HG03571 (cell line): Measurements from ENCODE around the gene PRM2.

Experiments used
- ATAC-seq: cut with Tn5 transposase; IDR thresholded peaks from one replicate; pipeline ENCODE4 v1.9.1; 2021; ENCODE audit not compliant: unreplicated experiment

The PRM2 gene

DNA sequence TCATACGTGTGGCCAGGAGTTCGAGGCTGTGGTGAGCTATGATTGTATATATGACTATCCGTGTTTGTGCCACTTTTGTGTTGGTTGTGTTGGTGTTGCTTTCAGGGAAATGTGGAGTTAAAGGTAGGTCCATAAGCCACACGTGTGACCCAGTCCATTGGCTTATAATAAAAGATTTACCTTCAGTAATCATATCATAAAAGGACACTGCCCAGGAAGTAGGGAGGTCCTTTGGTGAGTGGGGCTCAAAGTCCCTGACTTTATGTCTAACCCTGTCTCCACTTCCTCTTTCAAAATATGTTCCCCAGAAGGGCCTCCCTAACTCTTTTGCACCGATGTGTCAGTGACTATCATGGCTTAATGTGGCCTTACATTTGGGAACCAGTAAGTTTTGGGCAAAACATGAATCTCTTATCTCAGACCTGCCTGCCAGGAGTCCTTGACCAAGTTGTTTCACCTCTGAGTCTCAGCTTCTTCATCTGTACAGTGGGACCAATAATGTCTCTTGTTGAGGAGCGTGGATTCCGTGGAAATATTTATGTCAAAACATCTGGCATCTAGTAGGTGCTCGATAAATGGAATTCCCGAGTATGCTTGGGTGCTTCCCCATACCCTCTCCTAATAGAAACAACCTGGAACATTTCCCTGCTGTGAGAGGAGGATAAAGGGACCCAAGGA, 12.0 kb downstream of the PRM2 start:
- no peak for ATAC-seq

DNA sequence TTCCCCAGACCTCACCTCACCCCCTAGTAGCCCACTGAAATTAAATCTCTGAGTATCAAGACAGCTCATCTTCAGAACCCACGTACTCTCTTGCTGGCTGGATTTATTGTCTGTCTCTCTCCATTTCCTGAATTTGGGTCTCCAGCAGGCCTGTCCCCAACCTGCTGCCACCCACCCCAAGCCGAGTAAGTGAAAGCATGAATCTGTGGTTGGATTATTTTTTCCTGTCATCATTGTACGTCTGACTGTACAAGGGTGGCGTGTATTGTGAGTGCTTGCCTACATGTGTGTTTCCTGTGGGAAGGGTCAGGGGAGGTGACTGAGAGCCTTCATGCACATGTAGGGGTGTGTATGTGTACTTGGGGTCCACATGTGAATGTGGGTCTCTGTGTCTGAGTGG, 12.5 kb downstream of the PRM2 start:
- no peak for ATAC-seq

DNA sequence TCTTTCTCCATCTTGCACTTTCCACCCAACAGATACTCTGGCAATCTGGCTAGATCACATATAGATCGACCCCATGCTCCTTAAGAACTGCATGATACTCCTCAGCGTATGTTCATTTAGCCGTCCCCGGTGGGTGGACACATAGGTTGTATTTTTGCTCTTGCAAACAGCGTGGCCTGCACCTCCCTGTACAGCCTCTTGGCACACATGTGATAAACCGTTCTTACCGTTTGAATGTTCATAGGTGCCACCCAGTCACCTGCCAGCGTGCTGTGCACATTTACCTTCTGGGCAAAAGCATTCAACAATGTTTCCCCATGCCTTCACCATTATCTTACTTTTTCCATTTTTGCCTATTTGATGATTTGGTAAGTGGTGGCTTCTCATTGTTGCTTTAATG, 13.4 kb downstream of the PRM2 start:
- no peak for ATAC-seq

DNA sequence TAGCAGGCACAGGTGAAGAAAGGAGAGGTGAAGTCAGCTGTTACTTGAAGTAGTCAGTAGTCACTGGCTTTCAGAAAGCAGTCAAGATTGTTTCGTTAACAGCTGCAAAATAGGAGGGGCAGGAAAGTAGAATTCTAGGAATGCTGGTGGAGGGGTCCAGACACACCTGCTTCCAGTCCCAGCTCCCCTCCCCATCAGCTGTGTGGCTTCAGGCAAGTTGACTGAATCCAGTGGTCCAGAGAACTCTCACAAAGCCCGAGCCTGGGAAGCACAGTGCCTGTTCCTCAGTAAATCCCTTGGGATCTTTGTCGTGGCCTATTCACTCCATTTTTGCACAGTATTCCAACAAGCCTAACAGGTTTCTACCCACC, 15.7 kb downstream of the PRM2 start:
- ATAC-seq = no peak

DNA sequence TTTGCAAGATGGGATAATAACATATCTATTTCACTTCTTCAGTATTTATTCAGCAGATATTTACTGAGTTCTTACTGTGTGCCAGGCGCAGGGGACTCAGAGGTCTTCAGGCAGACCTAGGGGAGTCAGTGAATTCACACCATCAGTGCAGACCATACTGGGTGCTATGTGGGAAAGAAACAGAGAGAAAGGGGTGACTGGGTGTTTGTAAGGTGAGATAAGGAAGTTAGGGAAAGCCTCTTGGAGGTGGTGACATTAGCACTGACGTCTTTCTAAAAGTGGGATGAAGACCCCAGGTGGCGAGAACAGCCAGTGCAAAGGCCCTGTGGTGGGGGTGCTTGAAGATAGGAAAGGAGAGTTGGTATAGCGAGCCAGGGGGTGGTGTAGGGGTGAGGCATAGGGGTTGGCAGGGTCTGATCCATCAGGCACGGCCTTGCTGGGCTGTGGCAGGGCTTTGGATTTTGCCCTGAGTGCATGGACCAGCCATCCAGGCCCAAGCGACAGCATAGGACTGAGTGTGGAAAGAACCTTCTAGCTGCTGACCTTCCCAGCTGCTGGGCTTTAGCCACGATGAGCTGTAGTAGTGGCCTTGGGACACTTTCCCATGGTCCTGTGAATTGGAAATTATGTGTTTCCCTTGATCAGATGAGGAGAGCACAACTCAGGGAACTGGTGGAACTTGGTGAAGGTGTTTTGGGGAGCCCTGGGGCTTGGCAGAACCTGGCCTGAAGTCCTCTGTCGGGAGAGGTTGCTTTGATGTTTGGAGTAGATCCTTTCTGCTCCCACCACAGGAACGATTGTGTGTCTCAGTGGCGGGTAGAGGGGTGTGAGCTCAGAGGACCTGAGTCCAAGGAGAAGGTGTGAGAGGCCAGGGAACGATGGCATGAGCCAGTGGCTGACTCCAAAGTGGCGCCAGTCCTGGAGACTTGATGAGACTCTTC, 16.4 kb downstream of the PRM2 start:
- ATAC-seq = no peak

DNA sequence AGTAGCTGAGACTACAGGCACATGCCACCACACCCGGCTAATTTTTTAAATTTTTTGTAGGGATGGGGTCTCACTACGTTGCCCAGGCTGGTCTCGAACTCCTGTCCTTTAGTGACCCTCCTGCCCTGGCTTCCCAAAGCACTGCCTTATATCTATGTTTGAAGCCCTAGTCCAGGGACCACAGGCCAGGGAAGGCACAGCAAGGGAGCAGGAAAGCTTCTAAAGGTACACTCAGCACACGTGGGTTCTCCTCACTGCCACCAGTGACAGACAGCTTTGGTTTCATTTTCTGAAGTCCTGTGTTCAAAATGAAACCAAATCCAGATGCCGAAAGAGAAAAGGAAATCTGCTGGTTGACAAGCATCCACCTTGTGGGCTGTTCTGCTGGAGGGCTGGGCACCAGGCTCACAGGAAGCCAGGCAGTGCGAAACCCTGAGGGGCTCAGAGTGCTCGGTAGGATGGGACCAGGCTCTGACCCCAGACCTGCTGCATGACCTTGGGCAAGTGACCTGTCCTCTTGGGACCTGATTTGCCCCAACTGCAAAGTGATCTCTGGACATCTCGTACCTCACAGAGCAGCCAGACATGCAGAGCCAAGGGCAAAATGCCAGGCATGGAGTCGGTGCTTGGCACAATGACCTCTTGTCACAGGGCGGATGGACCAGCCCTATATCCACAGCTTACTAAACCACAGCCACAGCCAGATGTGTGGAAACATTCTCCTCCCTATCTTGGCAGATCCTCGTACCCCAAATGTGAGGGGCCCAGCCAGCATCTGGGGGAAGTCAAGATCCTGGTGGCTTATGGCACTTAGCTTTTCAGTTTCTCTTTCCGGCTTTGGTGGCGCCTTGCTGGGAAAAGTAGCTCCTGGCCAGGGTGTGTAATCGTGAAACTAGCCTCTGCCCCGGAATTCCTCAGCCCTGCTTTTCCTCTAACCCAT, 17.5 kb downstream of the PRM2 start:
- ATAC-seq = no peak

DNA sequence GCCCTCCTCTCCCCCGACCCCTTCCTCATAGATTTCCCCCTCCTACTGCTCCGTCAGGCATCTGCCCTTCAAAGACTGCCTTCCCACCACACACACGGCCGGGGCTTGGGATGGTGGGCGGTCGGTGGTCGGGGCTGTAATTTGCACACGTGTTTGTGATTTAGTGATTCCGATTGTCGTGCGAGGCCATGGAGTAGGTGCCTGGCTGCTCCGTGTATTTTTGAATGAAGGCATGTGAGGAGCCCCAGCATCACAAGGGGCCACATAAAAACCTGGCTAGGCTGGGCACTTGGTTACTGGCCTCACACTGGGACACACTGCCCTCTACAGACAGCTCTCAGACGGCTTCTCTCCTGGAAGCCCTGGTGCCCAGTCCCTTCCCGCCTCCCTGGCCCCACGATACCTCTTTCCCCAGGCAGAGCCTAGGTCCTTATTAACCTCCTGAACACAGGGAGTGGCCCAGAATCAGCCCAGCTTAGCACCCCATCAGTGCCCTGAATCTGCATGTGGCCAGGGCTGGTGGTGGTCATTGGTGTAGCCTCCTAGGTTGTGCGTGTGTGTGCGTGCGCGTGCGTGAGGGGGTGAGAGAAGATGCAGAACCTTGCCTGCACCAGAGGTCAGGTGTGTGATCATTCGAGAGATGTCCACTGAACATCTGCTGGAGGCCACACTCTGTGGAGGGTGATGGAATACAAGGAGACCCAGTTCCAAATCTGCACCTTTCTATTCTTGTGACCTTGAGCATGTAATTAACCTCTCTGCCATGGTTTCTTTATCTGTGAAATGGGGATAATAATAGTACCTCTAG, 18.9 kb downstream of the PRM2 start:
- ATAC-seq = no peak

DNA sequence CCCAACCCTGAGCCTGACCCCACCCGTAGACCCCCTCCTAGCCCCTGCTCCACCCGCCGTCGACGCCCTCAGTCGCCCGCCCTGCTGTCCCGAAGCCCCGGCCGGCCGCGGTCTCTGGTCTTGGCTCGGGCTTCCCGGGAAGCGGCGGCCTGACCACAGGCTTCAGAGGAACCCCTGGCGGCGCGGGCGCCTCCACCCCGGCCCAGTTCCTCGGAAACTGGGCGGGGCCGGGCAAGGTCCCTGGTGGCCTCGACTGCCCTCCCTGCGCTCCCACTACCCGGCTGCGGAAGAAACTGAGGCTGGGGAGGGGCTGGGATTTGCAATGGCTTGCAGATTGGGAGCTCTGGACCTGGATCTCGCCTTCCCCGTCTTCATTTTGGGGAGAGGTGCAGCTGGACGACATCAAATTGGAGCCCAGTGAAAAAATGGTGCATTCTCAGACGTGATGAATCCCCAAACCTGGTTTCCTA, 19.6 kb downstream of the PRM2 start:
- ATAC-seq = no peak

DNA sequence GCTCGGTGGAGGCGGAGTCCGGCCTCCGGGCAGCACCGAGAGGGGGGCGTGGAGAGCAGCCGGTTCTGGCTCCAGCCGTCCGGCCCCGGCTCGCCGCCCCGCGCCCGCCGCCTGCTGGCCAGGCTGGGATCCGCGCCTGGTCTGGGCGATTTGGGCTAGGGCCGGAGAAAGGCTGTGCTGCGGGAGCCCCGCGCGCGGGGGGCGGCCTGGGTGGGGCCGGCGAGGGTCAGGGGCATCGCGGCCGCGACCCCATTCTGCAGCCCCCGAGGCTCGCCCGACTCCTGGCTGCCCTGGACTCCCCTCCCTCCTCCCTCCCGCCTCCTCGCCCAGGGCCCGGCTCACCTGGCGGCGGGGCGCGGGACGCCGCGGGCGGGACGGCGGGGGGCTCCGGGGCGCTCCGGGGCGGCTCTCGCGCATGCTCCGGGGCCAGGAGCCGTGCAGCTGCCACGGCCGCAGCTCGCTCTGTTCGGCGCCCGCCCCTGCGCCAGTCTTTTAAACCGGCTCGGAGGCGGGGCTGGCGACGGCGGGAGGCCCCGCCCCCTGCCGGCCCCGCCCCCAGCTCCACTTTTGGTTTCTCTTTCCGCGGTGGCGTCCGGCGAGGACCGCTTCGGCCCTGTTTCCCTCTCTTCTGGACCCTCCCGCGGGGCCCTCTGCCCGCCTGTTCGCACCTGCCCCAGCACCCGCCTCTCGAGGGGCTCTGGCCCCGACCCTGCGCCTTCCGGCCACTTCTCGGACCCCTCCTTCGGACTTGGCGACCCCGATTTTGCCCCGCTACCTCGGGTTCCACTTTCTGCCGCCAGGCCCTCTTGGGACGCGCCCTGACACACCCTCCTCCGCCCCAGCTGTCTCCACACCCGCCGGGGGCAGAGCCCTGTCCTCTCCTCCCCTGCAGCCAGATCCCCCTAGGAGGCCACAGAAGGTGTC, 20.3 kb downstream of the PRM2 start, which contains the start of gene SOCS1:
Gene SOCS1, minus strand, starts transcription at position 468 of the 924 bp plus-strand sequence. CDS start 726 bp downstream, outside the sequence.
- ATAC-seq = peak; percentile 51

DNA sequence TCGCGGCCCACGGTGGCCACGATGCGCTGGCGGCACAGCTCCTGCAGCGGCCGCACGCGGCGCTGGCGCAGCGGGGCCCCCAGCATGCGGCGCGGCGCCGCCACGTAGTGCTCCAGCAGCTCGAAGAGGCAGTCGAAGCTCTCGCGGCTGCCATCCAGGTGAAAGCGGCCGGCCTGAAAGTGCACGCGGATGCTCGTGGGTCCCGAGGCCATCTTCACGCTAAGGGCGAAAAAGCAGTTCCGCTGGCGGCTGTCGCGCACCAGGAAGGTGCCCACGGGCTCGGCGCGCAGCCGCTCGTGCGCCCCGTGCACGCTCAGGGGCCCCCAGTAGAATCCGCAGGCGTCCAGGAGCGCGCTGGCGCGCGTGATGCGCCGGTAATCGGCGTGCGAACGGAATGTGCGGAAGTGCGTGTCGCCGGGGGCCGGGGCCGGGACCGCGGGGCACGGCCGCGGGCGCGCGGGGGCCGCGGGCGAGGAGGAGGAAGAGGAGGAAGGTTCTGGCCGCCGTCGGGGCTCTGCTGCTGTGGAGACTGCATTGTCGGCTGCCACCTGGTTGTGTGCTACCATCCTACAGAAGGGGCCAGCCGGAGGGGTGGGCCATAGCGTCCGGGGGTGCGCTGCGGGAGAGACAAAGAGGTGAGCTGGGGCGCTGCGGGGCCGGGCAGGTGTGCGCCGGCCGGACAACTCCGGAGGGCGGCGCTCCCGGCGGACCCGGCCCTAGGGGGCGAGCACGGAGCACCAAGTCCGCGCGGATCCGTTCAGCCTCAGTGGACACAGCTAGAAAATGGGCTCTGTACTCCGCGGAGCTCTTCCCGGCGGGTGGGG, 21.2 kb downstream of the PRM2 start:
- peak; percentile 3 for ATAC-seq

DNA sequence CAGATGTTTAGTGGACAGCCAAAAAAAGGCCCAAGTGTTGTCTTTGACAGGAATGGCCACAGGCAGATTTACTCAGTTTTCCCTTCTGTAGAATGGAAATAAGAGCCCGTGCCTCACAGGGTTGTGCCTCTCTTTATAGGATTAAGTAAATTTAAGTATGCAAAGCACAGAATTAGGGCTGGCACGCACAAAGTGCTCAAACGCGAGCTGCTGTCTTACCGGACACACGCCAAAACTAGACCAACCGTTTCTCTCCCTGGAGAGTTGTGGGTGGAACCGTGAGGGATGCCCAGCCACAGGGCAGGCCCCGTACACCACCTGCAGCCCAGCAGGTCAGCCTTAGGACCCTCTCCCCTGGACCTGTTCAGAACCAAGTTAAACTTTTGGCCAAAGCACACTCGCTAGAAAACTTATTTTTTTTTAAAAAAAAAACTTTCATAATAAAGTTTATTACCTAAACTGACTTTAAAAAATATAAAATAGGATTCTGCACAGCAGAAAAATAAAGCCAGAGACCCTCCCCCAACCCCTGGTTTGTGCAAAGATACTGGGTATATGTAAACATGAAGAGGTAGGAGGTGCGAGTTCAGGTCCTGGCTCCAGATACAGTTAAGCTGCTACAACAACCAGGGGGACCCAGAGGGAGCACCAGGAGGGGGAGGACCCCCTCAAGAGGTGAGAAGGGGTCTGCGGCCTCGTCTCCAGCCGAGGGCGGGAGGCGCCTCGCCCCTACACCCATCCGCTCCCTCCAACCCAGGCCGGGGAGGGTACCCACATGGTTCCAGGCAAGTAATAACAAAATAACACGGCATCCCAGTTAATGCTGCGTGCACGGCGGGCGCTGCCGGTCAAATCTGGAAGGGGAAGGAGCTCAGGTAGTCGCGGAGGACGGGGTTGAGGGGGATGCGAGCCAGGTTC, 22.0 kb downstream of the PRM2 start:
- ATAC-seq = no peak

DNA sequence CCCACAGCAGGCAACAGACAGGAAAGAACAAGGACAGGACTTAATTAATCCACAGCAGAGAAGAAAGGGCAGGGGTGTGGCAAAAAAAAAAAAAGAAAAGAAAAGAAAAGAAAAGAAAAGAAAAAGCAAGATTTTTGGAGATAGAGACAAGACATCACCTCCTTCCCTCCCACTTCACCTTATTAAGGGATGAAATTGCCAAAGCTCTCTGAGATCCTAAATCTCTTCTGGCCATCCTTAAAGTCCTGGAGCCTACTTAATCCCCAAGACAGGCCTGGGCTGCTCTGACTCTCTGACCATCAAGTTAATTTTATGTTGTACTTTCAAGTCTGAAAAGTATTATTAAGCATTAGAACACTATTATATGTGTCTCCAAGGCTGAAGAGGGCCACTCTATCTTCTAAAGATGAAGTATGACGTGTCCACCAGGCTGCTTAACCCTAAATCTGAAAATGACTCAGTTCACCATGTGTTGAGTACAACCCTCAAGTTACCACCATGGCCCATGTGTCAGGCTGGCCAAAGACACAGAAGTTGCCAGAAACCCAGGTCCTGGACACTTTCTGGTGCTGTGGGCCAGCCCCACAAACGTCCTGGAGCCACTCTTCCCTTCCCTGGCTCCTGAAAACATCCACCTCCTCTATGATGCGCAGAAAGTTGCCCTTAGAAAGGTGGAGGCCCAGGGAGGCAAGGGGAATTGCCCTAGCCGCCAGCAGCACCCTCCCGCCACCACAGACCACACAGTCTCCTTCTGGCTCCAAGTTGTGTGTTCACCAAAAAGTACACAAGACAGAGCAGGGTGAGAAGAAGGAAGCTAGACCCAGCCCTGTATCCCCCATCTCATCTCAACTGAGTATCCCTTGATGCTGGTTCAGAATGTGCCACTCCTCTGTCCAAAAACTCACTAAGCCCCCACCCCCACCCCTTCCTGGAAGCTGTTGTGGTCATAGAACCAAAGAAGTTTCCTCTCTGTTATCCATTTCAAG, 23.0 kb downstream of the PRM2 start:
- no peak for ATAC-seq

DNA sequence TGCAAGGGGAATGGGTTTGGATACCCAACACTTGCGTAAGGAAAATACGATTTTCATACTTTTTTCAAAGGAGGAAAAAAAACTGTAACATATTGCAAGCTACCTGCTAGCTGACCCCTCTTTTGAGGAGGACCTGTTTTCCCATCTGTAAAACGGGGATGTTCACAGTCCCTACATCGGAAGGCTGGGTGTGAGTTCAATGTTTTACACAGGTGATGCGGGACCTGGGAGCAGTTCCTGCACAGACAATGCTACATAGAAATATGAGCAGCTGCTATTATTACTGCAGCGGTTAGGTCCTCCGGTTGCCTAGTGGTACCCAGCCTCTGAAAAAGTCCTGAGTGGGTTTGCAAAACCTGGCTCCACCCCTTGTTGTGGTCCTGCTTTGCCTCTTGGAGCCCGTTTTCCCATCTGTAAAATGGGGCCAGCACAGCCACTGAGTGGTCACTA, 23.8 kb downstream of the PRM2 start:
- no peak for ATAC-seq

DNA sequence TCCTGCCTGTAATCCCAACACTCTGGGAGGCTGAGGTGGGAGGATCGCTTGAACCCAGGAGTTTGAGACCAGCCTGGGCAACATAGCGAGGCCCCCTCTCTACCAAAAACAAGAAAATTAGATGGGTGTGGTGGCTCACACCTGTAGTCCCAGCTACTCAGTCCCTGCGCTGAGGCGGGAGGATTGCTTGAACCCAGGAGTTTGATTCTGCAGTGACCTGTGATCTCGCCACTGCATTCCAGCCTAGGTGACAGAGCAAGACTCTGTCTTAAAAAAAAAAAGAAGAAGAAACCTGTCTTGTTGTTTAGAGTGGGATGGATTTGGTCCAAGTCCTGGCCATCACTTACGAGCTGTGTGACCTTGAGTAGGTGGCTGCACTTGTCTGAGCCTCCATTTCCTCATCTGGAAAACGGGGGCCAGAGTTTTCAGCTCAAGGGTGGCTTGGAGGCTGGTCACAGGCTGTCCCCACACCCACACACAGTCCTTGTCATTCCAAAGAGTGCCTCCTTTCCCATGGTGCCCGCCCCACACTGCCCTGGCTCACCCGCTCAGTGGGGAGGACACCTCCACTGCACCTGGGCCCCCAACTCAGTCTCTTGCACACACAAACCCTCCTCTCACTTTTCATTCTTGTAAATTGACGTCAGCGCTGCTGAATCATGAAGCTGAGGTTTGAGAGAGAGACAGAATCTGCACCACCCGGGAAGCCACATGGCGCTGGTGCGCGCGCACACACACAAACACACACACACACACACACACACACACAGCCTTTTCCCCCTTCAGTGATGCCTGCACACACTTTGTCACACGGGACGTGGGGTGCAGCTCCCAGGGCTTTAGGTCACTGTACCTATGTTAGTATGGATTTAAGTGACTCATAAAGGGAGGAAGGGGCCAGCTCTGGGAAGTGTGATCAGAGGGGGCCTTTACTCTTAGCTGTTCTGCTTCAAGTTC, 24.5 kb downstream of the PRM2 start:
- ATAC-seq = no peak
